Astrocyte (in vitro differentiated cells and primary cell): Measurements from ENCODE around the gene DSE. TPM values are rescaled to one million over a fixed set of nuclear protein-coding genes. Genes with fewer than 3 reads are reported as not detected.
A peak's percentile ranks its signal among the peaks of the same experiment; 100 is the strongest.

Experiments used
- DNase-seq: peaks from one replicate; pipeline ENCODE4 v3.0.0-alpha.2; 2010; ENCODE audit warnings: low read depth
- FAIRE-seq: peaks from 2 replicates; lab custom pipeline; 2011; peaks lifted over from hg19 to GRCh38; lab: Jason Lieb, UNC
- H2AFZ ChIP-seq: 2 replicates; pipeline ENCODE4 v1.6.0; 2012; ENCODE audit warnings: low read depth, low read length, inconsistent platforms
- H3K27ac ChIP-seq: 2 replicates; pipeline ENCODE4 v1.5.1; 2011; ENCODE audit warnings: low read depth, low read length, inconsistent platforms
- H3K27me3 ChIP-seq: 2 replicates; pipeline ENCODE4 v1.6.0; 2011; ENCODE audit warnings: low read length, inconsistent platforms; ENCODE audit not compliant: insufficient read depth
- H3K36me3 ChIP-seq: 2 replicates; pipeline ENCODE4 v1.5.1; 2011; ENCODE audit warnings: low read length, inconsistent platforms; ENCODE audit not compliant: insufficient read depth
- H3K4me1 ChIP-seq: 2 replicates; pipeline ENCODE4 v1.5.1; 2011; ENCODE audit warnings: low read length, inconsistent platforms; ENCODE audit not compliant: insufficient read depth
- H3K4me2 ChIP-seq: 2 replicates; pipeline ENCODE4 v1.6.0; 2012; ENCODE audit warnings: low read length, inconsistent platforms
- H3K4me3 ChIP-seq: 2 replicates; pipeline ENCODE4 v1.5.1; 2011; ENCODE audit warnings: low read depth, mild to moderate bottlenecking, low read length, inconsistent platforms; ENCODE audit not compliant: insufficient read depth
- H3K79me2 ChIP-seq: 2 replicates; pipeline ENCODE4 v1.6.0; 2012; ENCODE audit warnings: mild to moderate bottlenecking, low read length, inconsistent platforms; ENCODE audit not compliant: insufficient read depth
- H3K9ac ChIP-seq: 2 replicates; pipeline ENCODE4 v1.6.0; 2012; ENCODE audit warnings: mild to moderate bottlenecking, low read length, inconsistent platforms
- H3K9me3 ChIP-seq: 2 replicates; pipeline ENCODE4 v1.5.1; 2012; ENCODE audit warnings: low read depth, mild to moderate bottlenecking, low read length, inconsistent platforms; ENCODE audit not compliant: insufficient read depth
- H4K20me1 ChIP-seq: 2 replicates; pipeline ENCODE4 v1.6.0; 2012; ENCODE audit warnings: low read length, inconsistent platforms; ENCODE audit not compliant: insufficient read depth
- H3K27ac Mint-ChIP-seq: one replicate; pipeline ENCODE4 v1.8.0; 2021; ENCODE audit warnings: mild to moderate bottlenecking, mixed read lengths; ENCODE audit not compliant: unreplicated experiment
- H3K27me3 Mint-ChIP-seq: one replicate; pipeline ENCODE4 v1.8.0; 2021; ENCODE audit warnings: low read depth, mixed read lengths; ENCODE audit not compliant: unreplicated experiment
- H3K36me3 Mint-ChIP-seq: one replicate; pipeline ENCODE4 v1.8.0; 2021; ENCODE audit warnings: low read depth, mixed read lengths; ENCODE audit not compliant: unreplicated experiment
- H3K4me1 Mint-ChIP-seq: one replicate; pipeline ENCODE4 v1.8.0; 2021; ENCODE audit warnings: low read depth, mixed read lengths; ENCODE audit not compliant: unreplicated experiment
- H3K4me3 Mint-ChIP-seq: one replicate; pipeline ENCODE4 v1.8.0; 2021; ENCODE audit warnings: mild to moderate bottlenecking, moderate library complexity, mixed read lengths; ENCODE audit not compliant: unreplicated experiment
- H3K9me3 Mint-ChIP-seq: one replicate; pipeline ENCODE4 v1.8.0; 2021; ENCODE audit warnings: mild to moderate bottlenecking, mixed read lengths; ENCODE audit not compliant: unreplicated experiment
- CTCF ChIP-seq: IDR thresholded peaks from 2 replicates; pipeline ENCODE4 v1.5.1; 2011; ENCODE audit warnings: low read depth, mild to moderate bottlenecking, inconsistent platforms, low read length, moderate library complexity; ENCODE audit not compliant: insufficient read depth
- EZH2 ChIP-seq: IDR thresholded peaks from 2 replicates; pipeline ENCODE4 v1.6.1; 2012; ENCODE audit warnings: mild to moderate bottlenecking, low read length, inconsistent platforms; ENCODE audit not compliant: insufficient read depth
- total RNA-seq: library from RNA; stranded (reverse); gene quantifications from 2 replicates; pipeline ENCODE4 v1.2.1, GENCODE V29; 2021

Gene DSE
- total RNA-seq, 1 donor from 2014 or later = 83.2 TPM

DNA sequence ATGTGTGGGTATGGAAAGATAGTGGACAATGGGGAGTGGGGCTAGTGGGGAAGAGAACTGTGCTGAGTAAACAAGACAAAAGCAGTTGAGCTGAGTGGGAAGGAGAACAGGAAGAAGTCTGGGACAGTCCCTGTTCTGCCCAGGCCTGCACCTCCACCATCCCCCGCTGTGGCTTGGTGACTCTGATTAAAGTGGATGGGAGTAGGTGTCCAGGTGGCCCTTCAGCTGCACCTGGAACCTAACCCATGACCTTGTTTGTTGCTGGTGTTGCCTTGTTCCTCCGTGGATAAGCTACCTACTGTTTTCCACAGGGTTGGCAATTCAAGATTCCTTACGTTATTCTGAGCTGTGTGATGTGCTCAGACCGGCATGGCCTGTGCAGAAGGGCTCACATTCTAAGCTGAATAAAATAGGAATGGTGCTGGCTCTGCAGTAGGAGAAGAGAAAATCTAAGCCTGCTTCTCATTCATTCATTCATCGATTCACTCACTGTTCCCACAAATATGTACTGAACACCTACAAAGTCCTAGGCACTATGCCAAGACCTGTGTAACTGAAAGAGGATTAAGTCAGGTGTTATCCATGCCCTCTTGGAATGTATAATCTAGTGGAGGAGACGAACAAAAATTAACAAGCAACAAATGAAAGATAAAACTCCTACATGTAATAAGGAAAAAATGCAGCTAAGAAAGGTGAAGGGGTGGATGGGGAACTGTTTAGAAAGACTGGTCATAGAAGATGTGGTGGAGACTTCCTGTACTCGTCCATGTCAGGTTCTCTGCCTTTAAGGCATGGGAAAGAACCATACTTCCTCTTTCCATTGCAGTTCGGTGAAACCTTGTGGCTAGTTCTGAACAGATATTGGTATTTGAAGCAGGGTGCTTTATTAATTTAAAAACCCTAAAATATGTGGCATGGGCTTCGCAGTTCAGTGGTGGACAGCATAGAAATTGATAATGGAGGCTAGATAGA, 80.3 kb downstream of the DSE start:
- Histone ChIP-seq H2AFZ (no peak overlapping the region), H3K36me3 (no peaks in the 10 kb centered on the region), H3K9ac (no peak overlapping the region), H3K4me1 (peaks cover 17% of the 10 kb centered on the region), H3K27me3 (no peaks in the 10 kb centered on the region), H3K4me3 (no peak overlapping the region), H3K4me2 (no peak overlapping the region), H3K79me2 (no peaks in the 10 kb centered on the region), H3K9me3 (no peaks in the 10 kb centered on the region), H4K20me1 (no peaks in the 10 kb centered on the region), H3K27ac (no peak overlapping the region)
- H3K4me1 Mint-ChIP-seq = peaks cover 22% of the 10 kb centered on the region
- no peak for DNase-seq
- no peak overlapping the region for H3K4me3 Mint-ChIP-seq
- peak; percentile 80 for FAIRE-seq
- no peaks in the 10 kb centered on the region for H3K27me3 Mint-ChIP-seq
- H3K36me3 Mint-ChIP-seq = no peaks in the 10 kb centered on the region
- no peaks in the 10 kb centered on the region for H3K9me3 Mint-ChIP-seq
- no peak for TF ChIP-seq CTCF
- TF ChIP-seq EZH2 = no peak
- H3K27ac Mint-ChIP-seq = peak overlapping the region; percentile 59

DNA sequence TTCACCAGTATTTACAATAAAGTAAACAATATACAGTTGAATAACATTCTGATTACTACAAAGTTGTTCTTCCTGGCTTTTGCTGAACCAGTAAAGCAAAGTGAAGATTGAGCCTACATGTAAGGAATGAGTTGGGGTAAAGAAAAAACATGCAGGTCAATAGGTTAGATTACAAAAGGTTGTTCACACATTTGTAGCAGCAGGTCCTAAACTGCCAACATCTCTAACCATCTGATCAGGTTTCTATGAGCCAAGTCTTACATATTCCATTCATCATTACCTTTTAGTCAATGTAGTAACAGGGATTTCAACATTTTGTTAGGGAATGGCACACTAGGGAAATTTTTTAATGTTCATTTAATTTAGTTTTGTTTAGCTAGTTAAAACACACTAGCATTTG, 81.2 kb downstream of the DSE start:
- H3K36me3 Mint-ChIP-seq = no peaks in the 10 kb centered on the region
- H3K4me1 Mint-ChIP-seq = peaks cover 19% of the 10 kb centered on the region

More for the DNA sequence above, 81.2 kb downstream of the DSE start:
- Histone ChIP-seq H3K36me3 (no peaks in the 10 kb centered on the region), H3K9ac (no peak overlapping the region), H3K79me2 (no peaks in the 10 kb centered on the region), H4K20me1 (no peaks in the 10 kb centered on the region), H3K27me3 (no peaks in the 10 kb centered on the region), H3K4me2 (no peak overlapping the region), H3K4me1 (peaks cover 12% of the 10 kb centered on the region), H2AFZ (no peak overlapping the region), H3K4me3 (no peak overlapping the region), H3K9me3 (no peaks in the 10 kb centered on the region), H3K27ac (no peak overlapping the region)
- TF ChIP-seq CTCF (no peak), EZH2 (no peak)
- Mint-ChIP-seq H3K27ac (no peak overlapping the region), H3K4me3 (no peak overlapping the region), H3K9me3 (no peaks in the 10 kb centered on the region), H3K27me3 (no peaks in the 10 kb centered on the region)
- FAIRE-seq = no peak
- DNase-seq = no peak
